HG03460 (cell line): Measurements from ENCODE around the gene GRIFIN.

Source experiments
- ATAC-seq: cut with Tn5 transposase; IDR thresholded peaks from one replicate; pipeline ENCODE4 v1.9.1; 2021; ENCODE audit not compliant: unreplicated experiment

GRIFIN gene

DNA sequence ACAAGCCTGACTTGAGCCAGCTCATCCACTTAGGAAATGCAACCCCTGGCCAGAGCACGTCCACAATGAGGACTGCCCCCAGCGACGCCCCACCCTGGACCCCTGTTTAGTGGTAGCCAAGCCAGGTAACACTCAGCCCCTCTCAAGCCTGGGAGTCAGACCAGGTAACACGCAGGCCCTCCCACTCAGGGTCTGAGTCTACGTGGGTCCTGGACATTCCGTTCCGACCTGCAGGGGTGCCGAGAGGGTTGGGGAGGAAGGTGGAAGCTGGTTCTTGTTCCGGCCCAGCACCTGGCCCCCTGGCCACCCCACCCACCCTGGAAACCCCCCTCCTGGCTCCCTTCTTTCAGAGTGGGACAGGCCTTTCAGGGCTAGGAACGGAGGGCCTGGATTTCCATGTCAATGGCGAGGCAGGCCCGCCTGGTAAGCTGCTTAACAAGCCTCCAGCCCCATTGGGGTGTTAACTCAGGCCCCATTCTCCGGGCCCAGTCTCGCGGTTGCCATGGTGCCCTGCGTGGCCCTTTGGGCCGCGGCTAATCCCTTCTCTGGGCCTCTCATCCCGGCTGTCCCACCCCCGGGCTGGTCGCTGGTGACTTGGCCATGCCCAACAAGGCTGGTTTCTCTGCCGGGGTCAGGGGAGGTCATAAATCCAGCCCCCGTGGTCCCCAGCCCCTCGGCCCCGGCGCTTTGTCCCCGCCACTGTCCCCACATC, 23.7 kb upstream of the GRIFIN start:
- no peak for ATAC-seq

DNA sequence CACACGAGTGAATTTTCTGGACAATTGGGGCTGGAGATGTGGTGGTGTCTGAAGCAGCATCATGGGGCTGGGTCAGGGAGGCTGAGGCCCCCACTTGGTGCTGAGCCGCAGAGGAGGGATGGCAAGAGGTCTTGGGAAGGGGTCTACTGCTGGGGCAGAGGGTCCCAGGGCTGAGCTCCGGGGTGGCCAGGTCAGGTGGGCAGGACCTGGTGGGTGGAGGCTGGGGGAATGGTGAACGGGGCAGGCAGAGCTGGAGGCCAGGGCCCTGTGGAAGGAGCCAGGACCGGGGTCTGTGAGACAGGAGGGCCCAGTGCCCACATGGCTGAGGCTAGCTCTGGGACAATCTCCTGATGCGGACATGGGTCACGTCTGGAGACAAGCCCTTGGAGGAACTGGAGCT, 23.0 kb upstream of the GRIFIN start:
- ATAC-seq: no peak

DNA sequence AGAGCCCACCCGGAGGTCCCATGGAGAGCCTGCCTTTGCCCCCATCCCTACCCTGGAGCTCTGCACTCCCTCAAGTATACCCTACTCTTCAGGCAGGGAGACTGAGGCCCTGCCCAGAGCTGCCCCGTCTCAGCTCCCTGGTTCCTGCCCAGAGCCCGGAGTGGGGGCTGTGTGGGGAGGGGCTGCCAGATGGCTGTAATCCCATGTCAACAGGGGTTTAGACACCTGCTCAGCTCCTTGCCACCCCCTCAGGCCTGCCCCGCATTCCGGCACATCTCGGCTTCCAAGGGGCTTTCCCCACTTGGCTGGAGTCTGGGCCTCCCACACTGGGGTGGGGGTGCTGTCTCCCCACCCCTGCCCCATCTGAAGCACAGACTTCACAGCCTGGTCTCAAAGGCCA, 22.5 kb upstream of the GRIFIN start:
- ATAC-seq: no peak

DNA sequence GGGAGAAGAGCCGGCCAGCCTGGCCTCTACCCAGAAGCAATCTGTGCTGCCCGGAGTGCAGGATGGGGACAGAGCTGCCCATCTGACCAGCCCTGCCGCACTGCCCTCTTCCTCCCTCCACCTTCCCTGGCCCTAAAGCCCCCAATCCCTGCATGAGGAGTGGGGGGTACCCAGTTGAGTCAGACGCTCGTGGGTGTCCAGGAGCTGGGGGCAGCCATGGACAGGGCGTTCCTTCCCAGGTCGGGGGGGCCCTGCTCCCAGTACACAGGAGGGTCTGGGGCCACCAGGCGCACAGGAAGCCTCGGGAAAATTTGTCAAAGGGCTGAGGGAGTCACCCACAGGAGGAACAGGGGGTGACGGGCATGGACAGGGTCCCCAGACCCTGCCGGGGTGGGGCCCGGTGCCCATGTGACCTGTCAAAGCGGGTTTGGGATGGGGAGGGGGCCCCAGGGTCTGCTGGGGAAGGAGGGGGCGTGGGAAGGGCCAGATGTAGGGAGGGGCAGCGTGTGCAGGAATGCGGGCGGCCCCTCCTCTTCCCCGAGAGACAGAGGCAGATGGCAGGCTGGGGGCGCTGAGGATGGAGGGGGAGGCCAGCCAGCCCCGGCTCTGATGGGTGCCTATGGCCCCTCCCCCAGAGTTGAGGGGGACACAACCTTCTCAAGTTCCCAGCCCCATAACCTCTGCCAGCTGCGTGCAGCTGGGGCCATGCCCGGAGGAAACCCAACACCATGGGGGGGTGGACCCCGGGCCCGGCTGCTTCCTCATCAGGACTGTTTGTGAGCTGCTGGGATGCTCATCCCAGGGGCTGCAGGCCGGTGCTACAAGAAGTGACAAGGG, 21.5 kb upstream of the GRIFIN start:
- ATAC-seq: no peak

DNA sequence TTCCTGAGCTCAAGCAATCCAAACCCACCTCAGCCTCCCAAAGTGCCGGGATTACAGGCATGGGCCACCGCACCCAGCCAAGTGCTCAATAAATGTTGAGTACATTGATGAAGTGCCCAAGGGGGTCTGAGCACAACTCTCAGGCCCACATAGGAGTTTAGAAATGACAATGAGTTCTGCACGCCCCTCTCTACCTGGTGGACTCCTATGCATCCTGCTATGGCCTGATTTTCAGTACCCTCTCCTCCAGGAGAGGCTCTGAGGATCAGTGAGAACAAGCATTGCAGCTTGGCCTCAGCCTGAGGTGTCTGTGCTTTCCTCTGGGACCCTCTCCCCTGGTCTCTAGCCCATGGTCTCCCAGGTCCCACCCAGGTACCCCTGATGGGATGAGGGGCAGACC, 20.9 kb upstream of the GRIFIN start:
- no peak for ATAC-seq

DNA sequence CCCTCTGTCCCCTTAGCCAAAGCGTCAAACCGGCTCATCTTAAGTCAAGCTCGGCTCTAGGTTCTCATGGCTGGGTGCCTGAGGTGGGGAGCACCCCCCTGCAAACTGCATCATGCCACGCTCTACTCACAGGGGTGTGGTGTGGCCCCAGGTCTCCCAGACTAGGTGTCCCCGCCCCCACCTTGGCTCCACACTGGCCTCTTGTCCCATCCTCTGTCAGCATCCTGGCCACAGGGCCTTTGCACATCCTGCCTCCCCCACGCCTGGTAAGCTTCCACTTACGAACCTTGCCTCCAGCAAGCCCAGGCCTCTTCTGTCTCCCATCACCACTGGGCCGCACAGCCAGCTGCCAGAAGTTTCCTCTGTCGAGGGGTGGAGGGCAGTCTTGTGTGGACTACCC, 20.2 kb upstream of the GRIFIN start:
- ATAC-seq: no peak

DNA sequence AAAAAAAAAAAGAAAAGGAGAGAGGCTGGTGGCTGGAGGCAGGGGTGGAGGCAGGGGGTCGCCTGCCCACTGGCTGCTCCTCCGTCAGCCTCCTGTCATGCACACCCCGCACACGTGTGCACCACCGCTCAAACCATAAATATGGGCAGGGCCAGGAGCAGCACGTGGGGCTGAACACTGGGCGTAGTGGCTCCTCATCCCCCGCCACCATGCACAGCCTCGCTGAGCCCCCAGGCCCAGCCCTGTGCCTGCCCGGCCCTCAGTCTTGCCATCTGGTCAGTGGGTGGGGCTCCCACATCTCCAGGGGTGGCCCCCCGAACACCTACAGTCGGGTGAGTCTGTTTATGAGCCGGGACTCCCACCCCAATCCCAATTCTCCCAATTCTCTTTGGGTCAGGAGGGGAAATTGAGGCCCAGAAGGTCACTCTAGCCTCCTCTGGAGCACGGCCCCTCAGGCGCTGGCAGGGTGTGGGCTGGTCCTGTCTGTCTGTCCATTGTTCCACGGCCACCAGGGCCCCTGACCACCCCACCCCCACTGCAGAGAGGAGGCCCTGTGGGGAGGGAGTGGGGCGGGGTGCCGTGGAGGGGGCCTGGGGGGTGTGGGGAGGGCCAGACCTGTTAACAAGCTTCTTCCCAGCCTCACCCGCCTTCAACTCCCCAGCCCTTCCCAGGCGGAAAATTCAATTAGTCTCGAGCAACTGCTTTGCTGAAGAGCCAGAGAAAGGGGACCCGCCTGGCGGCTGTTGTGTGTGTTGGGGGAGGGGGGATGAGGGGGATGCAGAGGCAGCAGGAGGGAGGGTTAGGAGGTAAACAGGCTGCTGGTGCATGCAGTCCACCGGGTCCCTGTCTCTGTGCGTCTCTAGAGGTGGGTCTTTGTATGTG, 19.5 kb upstream of the GRIFIN start:
- ATAC-seq: no peak

DNA sequence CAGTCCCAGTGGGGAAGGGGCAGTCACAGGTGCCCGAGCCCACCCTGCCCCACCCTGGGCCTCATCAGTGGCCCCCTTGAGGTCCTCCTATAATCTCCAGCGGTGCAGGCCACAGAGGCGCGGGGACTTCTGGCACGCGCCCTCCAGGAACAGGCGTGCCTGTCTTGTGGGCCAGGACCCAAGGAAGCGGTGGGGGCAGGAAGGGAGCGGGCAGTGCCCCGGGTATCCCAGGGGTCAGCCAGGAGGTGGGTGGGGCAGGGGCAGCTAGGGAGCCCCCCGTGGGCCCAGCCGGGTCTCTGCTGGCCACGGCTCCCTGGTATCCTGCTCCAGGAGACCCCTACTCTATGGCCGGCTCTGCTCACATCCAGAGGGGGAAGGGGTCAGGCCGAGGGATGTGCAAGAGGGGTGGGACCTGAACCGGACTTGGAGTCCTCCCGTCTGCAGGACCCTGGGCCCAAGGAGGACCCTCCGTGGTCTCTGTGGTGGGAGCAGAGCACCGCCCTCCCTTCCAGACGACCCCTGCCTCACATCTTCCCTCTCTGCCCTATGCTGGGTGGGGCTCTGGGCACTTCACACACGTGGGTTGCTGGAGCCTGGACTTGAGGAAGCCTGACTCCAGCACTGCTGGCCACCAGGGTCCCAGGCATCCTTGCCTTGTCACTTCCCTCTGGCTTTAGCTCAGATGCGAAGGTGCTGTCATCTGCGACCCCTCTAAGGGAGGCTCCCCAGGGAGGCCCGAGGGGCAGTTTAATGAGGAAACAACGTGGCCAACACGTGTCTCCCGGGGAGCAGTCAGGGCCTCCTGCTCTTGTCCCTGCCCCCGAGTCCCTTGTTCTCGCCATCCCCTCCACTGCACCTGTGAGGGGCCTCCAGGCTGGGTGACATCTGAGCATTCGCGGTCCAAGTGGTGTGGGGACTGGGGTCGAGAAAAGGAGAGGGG, 18.3 kb upstream of the GRIFIN start:
- ATAC-seq: no peak

DNA sequence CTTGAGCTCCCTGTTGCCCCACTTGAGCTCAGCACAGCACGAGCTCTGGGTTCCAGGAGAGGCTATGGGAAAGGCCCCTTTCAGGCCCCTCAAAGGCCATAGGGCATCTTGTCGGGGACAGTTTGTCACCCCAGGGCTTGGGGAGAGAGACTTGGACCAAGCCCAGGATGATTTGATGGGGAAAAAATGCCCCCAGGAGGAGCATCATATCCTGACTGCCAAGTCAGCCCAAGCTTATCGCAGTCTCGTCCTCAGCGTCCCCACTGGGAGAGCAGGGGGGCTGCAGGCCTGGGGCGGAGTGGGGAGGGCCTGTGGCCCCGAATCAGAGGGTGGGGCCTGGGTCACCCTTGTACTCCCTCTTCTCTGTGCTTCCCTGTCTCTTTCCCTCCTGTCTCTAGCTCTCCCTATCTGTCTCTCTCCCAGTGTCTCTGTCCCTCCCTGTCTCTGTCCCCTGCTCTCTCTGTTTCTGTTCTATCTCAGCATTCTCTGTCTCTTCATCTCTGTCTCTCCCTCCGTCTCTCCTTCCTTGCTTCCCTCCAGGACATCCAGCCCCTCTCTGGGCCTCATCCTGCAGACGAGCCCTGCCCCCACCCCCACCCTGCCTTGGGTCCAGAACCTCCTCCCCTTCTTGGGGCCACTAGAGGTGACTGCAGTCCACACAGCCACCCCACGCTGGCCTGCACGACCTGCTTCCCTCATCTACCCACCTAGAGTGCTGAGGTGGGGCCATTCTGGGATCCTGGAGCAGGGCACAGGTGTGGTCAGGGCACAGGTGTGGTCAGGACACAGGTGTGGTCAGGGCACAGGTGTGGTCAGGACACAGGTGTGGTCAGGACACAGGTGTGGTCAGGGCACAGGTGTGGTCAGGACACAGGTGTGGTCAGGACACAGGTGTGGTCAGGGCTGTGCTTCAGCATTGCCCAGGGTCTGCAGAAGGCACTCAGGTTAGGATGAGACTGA, 17.3 kb upstream of the GRIFIN start:
- ATAC-seq: no peak

DNA sequence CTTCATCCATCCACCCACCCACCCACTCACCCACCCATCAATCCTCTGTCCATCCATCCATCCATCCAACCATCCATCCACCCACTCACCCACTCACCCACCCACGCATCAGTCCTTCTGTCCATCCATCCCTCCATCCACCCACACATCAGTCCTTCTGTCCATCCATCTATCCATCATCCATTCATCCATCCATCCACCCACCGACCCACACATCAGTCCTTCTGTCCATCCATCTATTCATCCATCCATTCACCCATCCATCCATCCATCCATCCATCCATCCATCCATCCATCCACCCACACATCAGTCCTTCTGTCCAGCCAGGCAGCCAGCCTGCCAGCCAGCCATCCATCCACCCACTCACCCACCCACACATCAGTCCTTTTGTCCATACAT, 15.8 kb upstream of the GRIFIN start:
- no peak for ATAC-seq

DNA sequence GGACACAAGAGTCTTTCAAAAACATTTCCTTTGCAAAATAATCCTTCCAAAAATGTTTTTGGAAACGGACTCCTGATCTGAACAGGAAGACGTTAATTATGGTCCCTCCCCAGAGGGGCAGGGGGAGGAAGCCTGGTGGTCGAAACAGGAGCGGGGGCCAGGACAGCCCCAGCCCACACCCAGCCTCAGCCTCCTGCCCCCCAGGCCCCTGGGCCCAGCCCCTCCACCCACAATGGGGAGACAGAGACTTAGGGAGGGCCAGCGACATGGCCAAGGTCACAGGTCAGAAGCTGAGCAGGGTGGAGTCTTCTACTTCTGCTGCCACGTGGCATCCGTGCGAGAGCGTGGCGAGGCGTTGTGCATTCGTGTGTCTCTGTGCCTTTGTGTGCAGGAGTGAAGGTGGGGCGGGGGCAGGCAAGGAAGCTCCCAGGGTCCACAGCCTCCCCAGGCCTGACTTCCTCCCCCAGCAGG, 14.0 kb upstream of the GRIFIN start:
- no peak for ATAC-seq

DNA sequence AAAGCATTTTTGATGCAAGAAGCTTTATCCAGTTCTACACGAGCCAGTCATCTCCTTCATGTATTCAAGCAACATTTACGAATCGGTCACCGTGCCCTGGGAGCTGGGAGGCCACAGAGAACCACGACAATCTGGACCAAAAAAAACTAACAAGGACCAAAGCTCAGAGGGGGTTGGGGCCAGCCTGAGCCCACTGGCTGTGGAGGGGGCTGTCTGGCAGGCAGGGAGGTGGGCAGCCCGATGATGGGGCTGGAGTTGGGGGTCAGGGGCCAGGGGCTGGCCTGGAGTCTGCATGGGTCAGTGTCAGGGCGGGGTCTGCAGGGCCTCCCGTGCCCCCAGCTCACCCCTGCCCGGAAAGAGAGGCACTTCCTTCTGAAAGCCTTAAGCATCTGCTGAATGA, 12.5 kb upstream of the GRIFIN start:
- ATAC-seq: no peak

DNA sequence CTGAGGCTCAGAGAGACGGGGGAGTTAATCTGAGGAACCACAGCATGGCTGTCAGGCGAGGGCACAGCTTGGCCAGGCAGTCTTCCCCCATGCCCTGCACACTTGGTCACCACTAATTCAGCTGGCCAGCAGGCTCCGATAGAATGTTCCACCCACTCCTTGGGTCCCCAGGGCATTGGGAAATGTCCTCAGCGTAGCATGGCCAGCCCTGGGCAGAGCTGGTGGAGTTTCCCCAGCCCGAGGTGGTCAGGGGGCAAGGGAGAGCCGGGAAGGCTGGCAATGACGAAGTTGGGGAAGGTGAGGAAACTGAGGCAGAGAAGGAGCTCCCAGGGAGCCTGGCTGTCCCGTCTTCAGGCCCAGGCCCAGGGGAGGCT, 12.1 kb upstream of the GRIFIN start:
- ATAC-seq: no peak

DNA sequence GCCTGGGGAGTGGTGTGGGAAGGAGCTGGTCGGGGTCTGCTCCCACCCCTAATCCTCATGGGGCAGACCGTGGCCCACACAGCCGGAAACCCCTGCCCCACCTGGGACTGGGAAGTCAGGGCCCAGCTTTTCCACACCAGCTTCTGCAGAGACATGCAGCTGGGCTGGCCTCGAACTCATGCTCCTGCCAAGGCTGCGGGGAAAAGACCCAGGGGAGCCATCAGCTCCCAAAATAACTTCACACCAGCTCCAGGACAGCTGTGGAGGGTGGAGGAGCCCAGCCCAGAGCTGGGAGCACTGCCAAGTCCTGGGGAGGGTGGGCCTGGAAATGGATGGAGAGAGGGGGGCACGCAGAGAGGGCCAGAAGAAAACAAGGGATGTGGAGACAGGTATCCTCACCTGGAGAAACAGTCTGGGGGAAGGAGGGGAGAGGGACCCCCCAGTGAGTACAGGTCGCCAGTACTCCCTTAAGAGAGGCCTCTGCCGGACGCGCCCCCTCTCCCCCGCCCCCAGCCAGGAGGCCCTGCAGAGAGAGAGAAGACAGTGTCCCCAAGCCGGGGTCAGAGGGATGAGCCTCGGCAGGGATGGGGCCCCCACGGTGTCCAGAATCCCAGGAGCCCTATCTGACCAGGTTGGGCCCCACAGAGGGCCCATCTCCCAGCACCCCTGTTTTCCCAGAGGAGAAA, 11.5 kb upstream of the GRIFIN start:
- no peak for ATAC-seq

DNA sequence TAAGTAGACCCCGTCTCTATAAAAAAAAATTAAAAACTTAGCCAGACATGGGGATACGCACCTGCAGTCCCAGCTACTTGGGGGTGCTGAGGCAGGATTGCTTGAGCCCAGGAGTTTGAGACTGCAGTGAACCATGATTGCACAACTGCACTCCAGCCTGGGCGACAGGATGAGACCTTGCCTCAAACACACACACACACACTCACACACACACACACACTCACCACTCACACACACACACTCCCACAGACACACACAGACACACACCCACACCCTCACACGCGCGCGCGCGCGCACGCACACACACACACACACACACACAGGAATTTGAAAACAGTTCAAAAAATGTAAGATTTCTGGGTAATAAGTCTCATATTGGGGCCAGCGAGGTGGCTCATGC, 8.7 kb upstream of the GRIFIN start:
- no peak for ATAC-seq

DNA sequence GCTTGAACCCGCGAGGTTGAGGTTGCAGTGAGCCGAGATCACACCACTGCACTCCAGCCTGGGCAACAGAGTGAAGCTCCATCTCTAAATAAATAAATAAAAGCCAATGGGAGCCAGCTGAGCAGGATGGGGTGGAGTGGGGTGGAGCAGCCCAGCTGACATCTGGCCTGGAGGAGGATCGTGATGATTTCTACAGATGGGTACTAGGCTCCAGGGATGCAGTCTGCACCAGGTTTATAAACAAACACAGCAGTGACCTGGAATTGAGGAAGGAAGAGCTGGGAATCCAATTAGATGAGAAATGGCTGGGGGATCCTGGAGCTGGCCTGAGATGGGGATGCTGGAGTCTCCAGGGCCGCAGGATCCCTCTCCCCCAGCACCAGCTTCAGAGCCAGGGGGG, 7.3 kb upstream of the GRIFIN start:
- no peak for ATAC-seq

DNA sequence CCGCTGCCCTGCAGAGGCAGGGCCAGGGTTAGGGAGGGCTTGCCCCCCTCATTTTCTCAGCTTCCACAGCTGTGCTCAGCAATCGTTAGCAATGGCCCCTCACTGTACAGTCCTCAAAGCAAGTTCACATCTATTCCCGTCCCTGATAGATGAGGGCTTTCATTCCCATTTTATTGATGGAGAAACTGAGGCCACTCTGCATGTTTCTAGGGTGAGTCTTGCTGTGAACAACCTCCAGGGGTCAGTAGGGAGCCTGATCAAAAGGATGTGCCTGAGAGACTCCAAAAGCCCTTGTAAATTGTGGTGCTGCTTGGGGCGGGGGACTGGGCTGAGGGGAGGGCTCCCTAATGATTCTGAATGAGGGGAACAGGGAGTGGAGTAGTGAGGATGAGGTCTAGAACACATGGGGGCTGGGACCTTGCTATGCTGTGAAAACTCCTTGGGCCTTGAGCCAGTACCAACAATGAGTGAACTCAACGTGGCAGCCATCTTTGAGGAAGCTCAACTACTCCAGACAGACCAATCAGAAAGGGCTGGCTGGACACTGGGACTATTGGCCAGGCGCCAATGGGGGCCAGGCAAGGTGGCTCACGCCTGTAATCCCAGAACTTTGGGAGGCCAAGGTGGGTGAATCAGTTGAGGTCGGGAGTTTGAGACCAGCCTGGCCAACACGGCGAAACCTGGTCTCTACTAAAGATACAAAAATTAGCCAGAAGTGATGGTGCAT, 6.7 kb upstream of the GRIFIN start:
- ATAC-seq: no peak

DNA sequence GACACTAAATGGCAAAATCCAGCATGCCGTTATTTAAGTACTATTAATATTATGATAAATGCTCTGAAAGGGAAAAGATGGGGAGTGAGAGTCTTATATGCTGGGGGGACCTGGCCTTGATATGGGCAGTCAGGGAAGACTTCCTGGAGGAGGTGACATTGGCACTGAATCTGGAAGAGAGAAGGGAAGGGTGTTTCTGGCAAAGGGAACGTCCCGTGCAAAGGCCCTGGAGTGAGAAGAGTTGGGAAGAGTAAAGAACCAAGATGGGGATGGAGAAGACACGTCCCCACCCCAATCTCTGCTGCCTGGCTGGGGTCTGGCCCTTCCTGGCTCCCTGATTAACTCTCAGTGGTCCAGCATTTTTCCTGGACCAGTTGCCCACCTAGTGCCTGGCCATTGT, 5.0 kb upstream of the GRIFIN start:
- no peak for ATAC-seq
